Activated T-cell treated with anti-CD3 and anti-CD28 coated beads, Interleukin-2, amount 50 U/mL, for 72 hours (primary cell): Measurements from ENCODE around the gene SLC2A13. TPM values are rescaled to one million over a fixed set of nuclear protein-coding genes. Genes with fewer than 3 reads are reported as not detected.

ENCODE experiments used
- ATAC-seq, 2 donors: fragments of 150-1000 bp; cut with Tn5 transposase; replicated peaks in 1 of 2; 2 replicates each; pipeline ENCODE4 v1.10.0; 2021; ENCODE audit warnings: moderate library complexity in 2 of 2, mild to moderate bottlenecking in 1 of 2
- DNase-seq, 2 donors: peaks; one replicate each; pipeline ENCODE4 v3.0.0; 2021 to 2022; ENCODE audit warnings: mixed read lengths in 1 of 2
- H3K27ac Mint-ChIP-seq: one replicate; pipeline ENCODE4 v1.8.0; 2022; ENCODE audit warnings: mild to moderate bottlenecking, moderate library complexity, mixed read lengths
- H3K27me3 Mint-ChIP-seq: one replicate; pipeline ENCODE4 v1.8.0; 2022; ENCODE audit warnings: low read depth, mixed read lengths
- H3K36me3 Mint-ChIP-seq, 2 donors: one replicate each; pipeline ENCODE4 v1.8.0; 2022; ENCODE audit warnings: mixed read lengths in 2 of 2, mild to moderate bottlenecking in 1 of 2; ENCODE audit not compliant: insufficient read depth in 2 of 2
- H3K4me1 Mint-ChIP-seq: one replicate; pipeline ENCODE4 v1.8.0; 2022; ENCODE audit warnings: low read depth, mixed read lengths
- H3K4me3 Mint-ChIP-seq, 2 donors: one replicate each; pipeline ENCODE4 v1.8.0; 2022; ENCODE audit warnings: mild to moderate bottlenecking in 2 of 2, mixed read lengths in 2 of 2, moderate library complexity in 2 of 2
- H3K9me3 Mint-ChIP-seq, 2 donors: one replicate each; pipeline ENCODE4 v1.8.0; 2022; ENCODE audit warnings: mixed read lengths in 2 of 2
- total RNA-seq, 2 donors: library from RNA; stranded (reverse); gene quantifications; one replicate each; pipeline ENCODE4 v1.2.3, GENCODE V29; 2022

The SLC2A13 gene
- total RNA-seq, 2 donors from 2014 or later = 3.0 to 5.8 TPM

- Mint-ChIP-seq H3K27me3 (peaks cover 10% of the 10 kb centered on the region), H3K27ac (no peak overlapping the region), H3K36me3 (no peaks in the 10 kb centered on the region), H3K9me3 (no peaks in the 10 kb centered on the region), H3K4me3 (no peak overlapping the region), H3K4me1 (peaks cover 13% of the 10 kb centered on the region)
- no peak for DNase-seq
- ATAC-seq = no peak
These were observed 7.3 kb downstream of the SLC2A13 start for GRCh38 chr12:40098406-40099145.

GRCh38 chr12:40093512-40093911 is 12.4 kb downstream of the SLC2A13 start:
- Mint-ChIP-seq H3K36me3 (peaks cover 0 to 1% of the 10 kb centered on the region in 2 donors), H3K9me3 (no peaks in the 10 kb centered on the region), H3K27me3 (no peaks in the 10 kb centered on the region), H3K27ac (no peak overlapping the region), H3K4me1 (no peaks in the 10 kb centered on the region), H3K4me3 (no peak overlapping the region)
- ATAC-seq (no peak), DNase-seq (no peak)

GRCh38 chr12:40086471-40086870 is 19.4 kb downstream of the SLC2A13 start:
- H3K4me1 Mint-ChIP-seq = peaks cover 5% of the 10 kb centered on the region
- peaks cover 0 to 1% of the 10 kb centered on the region in 2 donors for H3K9me3 Mint-ChIP-seq
- H3K36me3 Mint-ChIP-seq = no peaks in the 10 kb centered on the region
- H3K27ac Mint-ChIP-seq = no peak overlapping the region
- no peak overlapping the region for H3K4me3 Mint-ChIP-seq
- no peak for ATAC-seq
- H3K27me3 Mint-ChIP-seq = no peaks in the 10 kb centered on the region
- DNase-seq = no peak

- H3K4me1 Mint-ChIP-seq = no peaks in the 10 kb centered on the region
- peaks cover 11 to 12% of the 10 kb centered on the region in 2 donors for H3K9me3 Mint-ChIP-seq
- no peak for ATAC-seq
- H3K36me3 Mint-ChIP-seq = peaks cover 0 to 3% of the 10 kb centered on the region in 2 donors
- no peak overlapping the region for H3K4me3 Mint-ChIP-seq
- no peak overlapping the region for H3K27ac Mint-ChIP-seq
- H3K27me3 Mint-ChIP-seq = no peaks in the 10 kb centered on the region
- no peak for DNase-seq
These were observed 27.6 kb downstream of the SLC2A13 start for GRCh38 chr12:40078266-40078665.

GRCh38 chr12:40075458-40075857 is 30.4 kb downstream of the SLC2A13 start:
- no peaks in the 10 kb centered on the region for H3K4me1 Mint-ChIP-seq
- no peak for ATAC-seq
- no peaks in the 10 kb centered on the region for H3K27me3 Mint-ChIP-seq
- no peak overlapping the region for H3K4me3 Mint-ChIP-seq
- peaks cover 0 to 3% of the 10 kb centered on the region in 2 donors for H3K36me3 Mint-ChIP-seq
- DNase-seq = no peak
- H3K9me3 Mint-ChIP-seq = peaks cover 8 to 12% of the 10 kb centered on the region in 2 donors
- no peak overlapping the region for H3K27ac Mint-ChIP-seq

GRCh38 chr12:40068416-40068815 is 37.5 kb downstream of the SLC2A13 start:
- H3K9me3 Mint-ChIP-seq = no peaks in the 10 kb centered on the region
- ATAC-seq (no peak), DNase-seq (no peak)
- no peaks in the 10 kb centered on the region for H3K36me3 Mint-ChIP-seq
- H3K4me3 Mint-ChIP-seq = no peak overlapping the region
- H3K4me1 Mint-ChIP-seq = no peaks in the 10 kb centered on the region
- no peak overlapping the region for H3K27ac Mint-ChIP-seq
- no peaks in the 10 kb centered on the region for H3K27me3 Mint-ChIP-seq

- H3K4me3 Mint-ChIP-seq = no peak overlapping the region
- H3K36me3 Mint-ChIP-seq = no peaks in the 10 kb centered on the region
- H3K4me1 Mint-ChIP-seq = no peaks in the 10 kb centered on the region
- H3K27me3 Mint-ChIP-seq = no peaks in the 10 kb centered on the region
- no peak for DNase-seq
- H3K27ac Mint-ChIP-seq = no peak overlapping the region
- ATAC-seq = no peak
- H3K9me3 Mint-ChIP-seq = no peaks in the 10 kb centered on the region
These were observed 40.2 kb downstream of the SLC2A13 start for GRCh38 chr12:40065636-40066035.

GRCh38 chr12:40063414-40063813 is 42.5 kb downstream of the SLC2A13 start:
- H3K27ac Mint-ChIP-seq = no peak overlapping the region
- ATAC-seq = no peak
- H3K36me3 Mint-ChIP-seq = no peaks in the 10 kb centered on the region
- no peak for DNase-seq
- H3K4me3 Mint-ChIP-seq = no peak overlapping the region
- no peaks in the 10 kb centered on the region for H3K27me3 Mint-ChIP-seq
- no peaks in the 10 kb centered on the region for H3K4me1 Mint-ChIP-seq
- no peaks in the 10 kb centered on the region for H3K9me3 Mint-ChIP-seq

- DNase-seq (no peak), ATAC-seq (peak in 1 of 2 donors; percentile 9)
- Mint-ChIP-seq H3K27ac (no peak overlapping the region), H3K4me3 (no peak overlapping the region), H3K4me1 (no peaks in the 10 kb centered on the region), H3K9me3 (no peaks in the 10 kb centered on the region), H3K36me3 (no peaks in the 10 kb centered on the region), H3K27me3 (no peaks in the 10 kb centered on the region)
These were observed 47.1 kb downstream of the SLC2A13 start for GRCh38 chr12:40058721-40059190.

GRCh38 chr12:40056373-40056772 is 49.5 kb downstream of the SLC2A13 start:
- Mint-ChIP-seq H3K4me3 (no peak overlapping the region), H3K27me3 (no peaks in the 10 kb centered on the region), H3K4me1 (no peaks in the 10 kb centered on the region), H3K36me3 (no peaks in the 10 kb centered on the region), H3K9me3 (no peaks in the 10 kb centered on the region), H3K27ac (no peak overlapping the region)
- no peak for ATAC-seq
- DNase-seq = no peak

GRCh38 chr12:40055776-40056175 is 50.1 kb downstream of the SLC2A13 start:
- H3K4me1 Mint-ChIP-seq = no peaks in the 10 kb centered on the region
- no peaks in the 10 kb centered on the region for H3K36me3 Mint-ChIP-seq
- H3K4me3 Mint-ChIP-seq = no peak overlapping the region
- no peaks in the 10 kb centered on the region for H3K27me3 Mint-ChIP-seq
- DNase-seq = no peak
- no peaks in the 10 kb centered on the region for H3K9me3 Mint-ChIP-seq
- no peak overlapping the region for H3K27ac Mint-ChIP-seq
- no peak for ATAC-seq

- DNase-seq = no peak
- ATAC-seq = no peak
- Mint-ChIP-seq H3K27me3 (no peaks in the 10 kb centered on the region), H3K9me3 (no peaks in the 10 kb centered on the region), H3K4me1 (no peaks in the 10 kb centered on the region), H3K36me3 (no peaks in the 10 kb centered on the region), H3K4me3 (no peak overlapping the region), H3K27ac (no peak overlapping the region)
These were observed 50.7 kb downstream of the SLC2A13 start for GRCh38 chr12:40055228-40055579.

GRCh38 chr12:40054555-40055227 is 51.2 kb downstream of the SLC2A13 start:
- DNase-seq = no peak
- no peaks in the 10 kb centered on the region for H3K36me3 Mint-ChIP-seq
- no peaks in the 10 kb centered on the region for H3K27me3 Mint-ChIP-seq
- H3K4me1 Mint-ChIP-seq = no peaks in the 10 kb centered on the region
- H3K9me3 Mint-ChIP-seq = no peaks in the 10 kb centered on the region
- H3K4me3 Mint-ChIP-seq = no peak overlapping the region
- no peak overlapping the region for H3K27ac Mint-ChIP-seq
- no peak for ATAC-seq

GRCh38 chr12:40049268-40049667 is 56.6 kb downstream of the SLC2A13 start:
- Mint-ChIP-seq H3K36me3 (no peaks in the 10 kb centered on the region), H3K9me3 (no peaks in the 10 kb centered on the region), H3K27me3 (no peaks in the 10 kb centered on the region), H3K4me1 (no peaks in the 10 kb centered on the region), H3K27ac (no peak overlapping the region), H3K4me3 (no peak overlapping the region)
- DNase-seq = no peak
- ATAC-seq = no peak
